Keratinocyte (primary cell): ENCODE results near the gene FOCAD. TPM values are rescaled to one million over a fixed set of nuclear protein-coding genes. Genes with fewer than 3 reads are reported as not detected.

ENCODE experiments used
- DNase-seq: peaks from one replicate; pipeline ENCODE4 v3.0.0-alpha.2; 2011; ENCODE audit warnings: low read depth, missing footprints, low spot score
- FAIRE-seq: peaks from 2 replicates; lab custom pipeline; 2011; peaks lifted over from hg19 to GRCh38; lab: Jason Lieb, UNC
- H2AFZ ChIP-seq: 2 replicates; pipeline ENCODE4 v1.6.0; 2012; ENCODE audit warnings: low read length, control low read depth, inconsistent platforms; ENCODE audit not compliant: control insufficient read depth
- H3K27ac ChIP-seq: 2 replicates; pipeline ENCODE4 v1.5.1; 2011; ENCODE audit warnings: low read length; ENCODE audit not compliant: control insufficient read depth, insufficient read depth
- H3K27me3 ChIP-seq: 3 replicates; pipeline ENCODE4 v1.6.0; 2011; ENCODE audit warnings: low read length; ENCODE audit not compliant: control insufficient read depth, insufficient read depth; ENCODE audit errors: extremely low read depth
- H3K36me3 ChIP-seq, 2 experiments: 2 replicates in 1 of 2; 3 replicates in 1 of 2; pipeline ENCODE4 v1.5.1; 2011; ENCODE audit warnings: low read length in 2 of 2, mild to moderate bottlenecking in 1 of 2; ENCODE audit not compliant: control insufficient read depth in 2 of 2, insufficient read depth in 2 of 2; ENCODE audit errors: extremely low read depth in 1 of 2
- H3K4me1 ChIP-seq: 3 replicates; pipeline ENCODE4 v1.5.1; 2011; ENCODE audit warnings: low read length; ENCODE audit not compliant: control insufficient read depth, insufficient read depth; ENCODE audit errors: extremely low read depth
- H3K4me2 ChIP-seq: 3 replicates; pipeline ENCODE4 v1.6.0; 2011; ENCODE audit warnings: low read depth, low read length; ENCODE audit not compliant: control insufficient read depth, insufficient read depth; ENCODE audit errors: extremely low read depth
- H3K4me3 ChIP-seq, 3 experiments: fragments of 200-600 bp in 1 of 3; sonication (generic) in 1 of 3; 2 replicates in 2 of 3; 3 replicates in 1 of 3; pipeline ENCODE4 v1.5.1; 2011 to 2016; ENCODE audit warnings: low read length in 3 of 3, mild to moderate bottlenecking in 3 of 3, control low read depth in 2 of 3, inconsistent platforms in 1 of 3, low read depth in 1 of 3, mixed read lengths in 1 of 3, mixed run types in 1 of 3, moderate library complexity in 1 of 3; ENCODE audit not compliant: control insufficient read depth in 2 of 3, insufficient read depth in 2 of 3; ENCODE audit errors: extremely low read depth in 1 of 3
- H3K79me2 ChIP-seq: 2 replicates; pipeline ENCODE4 v1.6.0; 2012; ENCODE audit warnings: low read length; ENCODE audit not compliant: control insufficient read depth, insufficient read depth
- H3K9ac ChIP-seq: 3 replicates; pipeline ENCODE4 v1.6.0; 2011; ENCODE audit warnings: low read length; ENCODE audit not compliant: control insufficient read depth, insufficient read depth; ENCODE audit errors: extremely low read depth
- H3K9me1 ChIP-seq: 3 replicates; pipeline ENCODE4 v1.6.0; 2011; ENCODE audit warnings: low read length; ENCODE audit not compliant: control insufficient read depth, insufficient read depth; ENCODE audit errors: extremely low read depth
- H3K9me3 ChIP-seq: 2 replicates; pipeline ENCODE4 v1.5.1; 2012; ENCODE audit warnings: low read depth, low read length; ENCODE audit not compliant: control insufficient read depth
- H4K20me1 ChIP-seq: 3 replicates; pipeline ENCODE4 v1.6.0; 2011; ENCODE audit warnings: low read length; ENCODE audit not compliant: control insufficient read depth, insufficient read depth; ENCODE audit errors: extremely low read depth
- EZH2 ChIP-seq: IDR thresholded peaks from one replicate; pipeline ENCODE4 v1.6.1; 2012; ENCODE audit warnings: inconsistent platforms, mild to moderate bottlenecking, low read length, moderate library complexity
- dilution Hi-C: fragments of 300-500 bp; cut with MboI; formaldehyde crosslinking; loops from one replicate; pipeline ENCODE4 v1.7.0; 2020; ENCODE audit warnings: low sequenced_read_pairs; ENCODE audit not compliant: extremely low pct_ligation_motif_present
- polyA plus RNA-seq, 5 experiments: library from polyadenylated mRNA; depleted of rRNA in 3 of 5; stranded (reverse) in 3 of 5; stranded (forward) in 1 of 5; unstranded in 1 of 5; fragments of >200 nt; gene quantifications; 1 replicate in 1 of 5; 2 replicates in 3 of 5; 3 replicates in 1 of 5; pipeline versions ENCODE4 v1.2.1 to v1.2.3, GENCODE V29; 2011 to 2012; ENCODE audit warnings: missing spikeins in 2 of 5, low read depth in 1 of 5, low replicate concordance in 1 of 5
- TF ChIP-seq, protein P1 (sequence below), 3 experiments: IDR thresholded peaks in 1 of 3; conservative IDR thresholded peaks in 1 of 3; optimal IDR thresholded peaks in 1 of 3; 2 replicates in 2 of 3; 3 replicates in 1 of 3; pipeline versions ENCODE3 to v1.5.1; 2011; ENCODE audit warnings: low read length in 3 of 3, mild to moderate bottlenecking in 3 of 3, moderate library complexity in 2 of 3, control low read depth in 1 of 3, inconsistent platforms in 1 of 3; ENCODE audit not compliant: insufficient read depth in 2 of 3; ENCODE audit errors: extremely low read depth in 1 of 3

Gene FOCAD
- polyA plus RNA-seq, 1 donor (not counting 4 experiments of a cell fraction or from before 2014, with no cell fraction given), result 33.1 TPM

GRCh38 chr9:21023861-21024260, 339.8 kb downstream of the FOCAD start:
- no peak for FAIRE-seq
- Histone ChIP-seq H3K36me3 (peaks cover 0 to 3% of the 10 kb centered on the region in 2 experiments), H3K4me3 (no peak overlapping the region), H3K79me2 (no peaks in the 10 kb centered on the region), H3K9me1 (no peaks in the 10 kb centered on the region), H3K27ac (no peak overlapping the region), H3K9me3 (no peaks in the 10 kb centered on the region), H2AFZ (no peak overlapping the region), H3K4me1 (no peaks in the 10 kb centered on the region), H3K27me3 (no peaks in the 10 kb centered on the region), H4K20me1 (no peaks in the 10 kb centered on the region), H3K9ac (no peak overlapping the region), H3K4me2 (no peak overlapping the region)
- TF ChIP-seq EZH2, result no peak
- TF ChIP-seq, protein P1, sequence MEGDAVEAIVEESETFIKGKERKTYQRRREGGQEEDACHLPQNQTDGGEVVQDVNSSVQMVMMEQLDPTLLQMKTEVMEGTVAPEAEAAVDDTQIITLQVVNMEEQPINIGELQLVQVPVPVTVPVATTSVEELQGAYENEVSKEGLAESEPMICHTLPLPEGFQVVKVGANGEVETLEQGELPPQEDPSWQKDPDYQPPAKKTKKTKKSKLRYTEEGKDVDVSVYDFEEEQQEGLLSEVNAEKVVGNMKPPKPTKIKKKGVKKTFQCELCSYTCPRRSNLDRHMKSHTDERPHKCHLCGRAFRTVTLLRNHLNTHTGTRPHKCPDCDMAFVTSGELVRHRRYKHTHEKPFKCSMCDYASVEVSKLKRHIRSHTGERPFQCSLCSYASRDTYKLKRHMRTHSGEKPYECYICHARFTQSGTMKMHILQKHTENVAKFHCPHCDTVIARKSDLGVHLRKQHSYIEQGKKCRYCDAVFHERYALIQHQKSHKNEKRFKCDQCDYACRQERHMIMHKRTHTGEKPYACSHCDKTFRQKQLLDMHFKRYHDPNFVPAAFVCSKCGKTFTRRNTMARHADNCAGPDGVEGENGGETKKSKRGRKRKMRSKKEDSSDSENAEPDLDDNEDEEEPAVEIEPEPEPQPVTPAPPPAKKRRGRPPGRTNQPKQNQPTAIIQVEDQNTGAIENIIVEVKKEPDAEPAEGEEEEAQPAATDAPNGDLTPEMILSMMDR (optimal IDR thresholded peaks at IDR 0.05 in 1 of 3, IDR thresholded peaks at IDR 0.05 in 1 of 3, conservative IDR thresholded peaks at IDR 0.05 in 1 of 3; ENCODE audit: extremely low read depth in 1 of 3, insufficient read depth in 2 of 3, low read length in 3 of 3), result no peak
- dilution Hi-C loops, result no loop called here
- no peak for DNase-seq

DNA sequence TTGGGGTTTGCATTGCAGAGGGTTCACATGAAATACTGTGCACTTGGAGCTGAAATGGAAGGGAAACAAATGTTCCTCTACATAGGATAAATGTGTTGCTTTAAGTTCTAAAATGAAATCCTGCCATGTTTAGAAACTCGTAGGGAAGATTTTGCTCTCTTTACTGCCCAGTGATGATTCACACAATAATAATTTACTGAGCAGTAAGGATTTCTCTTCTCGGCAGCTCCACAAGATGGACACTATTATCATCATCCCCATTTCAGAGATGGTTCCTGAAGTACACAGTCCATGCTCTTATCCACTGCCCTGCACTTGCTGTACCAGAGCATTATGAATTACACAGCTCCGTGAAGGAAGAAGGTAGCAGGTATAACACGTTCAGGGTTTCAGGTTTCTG, 343.2 kb downstream of the FOCAD start:
- Histone ChIP-seq H3K4me2 (no peak overlapping the region), H2AFZ (no peak overlapping the region), H3K9me1 (no peaks in the 10 kb centered on the region), H3K27me3 (no peaks in the 10 kb centered on the region), H3K27ac (no peak overlapping the region), H3K9me3 (no peaks in the 10 kb centered on the region), H3K36me3 (peaks cover 0 to 3% of the 10 kb centered on the region in 2 experiments), H3K4me3 (no peak overlapping the region), H3K4me1 (peaks cover 8% of the 10 kb centered on the region), H3K79me2 (no peaks in the 10 kb centered on the region), H3K9ac (no peak overlapping the region), H4K20me1 (no peaks in the 10 kb centered on the region)
- FAIRE-seq (no peak), DNase-seq (no peak)
- dilution Hi-C loops, result no loop called here
- TF ChIP-seq, protein P1 (optimal IDR thresholded peaks at IDR 0.05 in 1 of 3, IDR thresholded peaks at IDR 0.05 in 1 of 3, conservative IDR thresholded peaks at IDR 0.05 in 1 of 3; ENCODE audit: extremely low read depth in 1 of 3, insufficient read depth in 2 of 3, low read length in 3 of 3), result no peak
- no peak for TF ChIP-seq EZH2
